GM19324 (cell line): ENCODE data around the gene UBAC2.
"Not testable (repeated sequence)": the region's sequence is repeated elsewhere in the genome, so short reads cannot be mapped to it uniquely, and the experiment has no call there.

Experiments
- ATAC-seq: cut with Tn5 transposase; IDR thresholded peaks from one replicate; pipeline ENCODE4 v1.9.1; 2021; ENCODE audit warnings: mild to moderate bottlenecking, moderate library complexity; ENCODE audit not compliant: unreplicated experiment, low FRiP score

The UBAC2 gene

DNA sequence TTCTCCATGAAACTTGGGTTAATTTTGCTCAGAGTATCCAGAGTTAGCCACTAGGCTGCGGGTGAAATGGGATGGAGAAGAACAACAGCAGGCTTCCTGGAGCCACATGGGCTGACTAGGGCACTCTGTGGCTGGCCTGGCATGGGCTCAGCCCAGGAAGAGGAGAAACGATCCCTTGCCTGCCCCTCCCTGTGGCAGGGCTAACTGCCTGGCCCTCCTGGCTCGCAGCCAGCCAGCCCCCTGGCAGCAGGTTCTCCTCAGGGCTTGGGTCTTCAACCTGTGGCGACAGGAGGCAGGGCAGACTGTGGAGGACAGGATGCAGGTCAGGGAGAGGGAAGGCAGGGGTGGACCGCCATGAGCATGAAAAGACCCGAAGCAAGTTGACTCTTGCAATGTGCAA lies 185.3 kb downstream of the UBAC2 start:
- ATAC-seq: no peak

DNA sequence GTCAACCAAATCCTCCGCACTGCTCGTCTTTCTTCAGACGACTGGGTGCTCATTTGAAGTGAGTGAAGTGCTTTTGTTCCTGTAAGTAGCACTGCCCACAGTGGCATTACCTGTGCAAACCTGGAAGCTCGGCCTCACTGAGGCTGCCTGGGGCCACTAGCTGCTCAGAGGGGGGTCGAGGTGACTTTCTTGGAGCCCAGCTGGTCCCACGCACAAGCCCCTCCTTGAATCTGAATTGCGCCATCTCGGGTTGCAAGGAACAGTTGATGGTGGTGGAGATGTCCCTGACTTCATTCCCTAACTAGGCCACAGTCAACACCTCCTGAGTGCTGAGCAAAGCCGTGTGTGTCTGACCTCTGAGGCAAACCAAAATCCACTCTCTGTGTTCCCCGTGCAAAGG lies 185.8 kb downstream of the UBAC2 start:
- no peak for ATAC-seq

DNA sequence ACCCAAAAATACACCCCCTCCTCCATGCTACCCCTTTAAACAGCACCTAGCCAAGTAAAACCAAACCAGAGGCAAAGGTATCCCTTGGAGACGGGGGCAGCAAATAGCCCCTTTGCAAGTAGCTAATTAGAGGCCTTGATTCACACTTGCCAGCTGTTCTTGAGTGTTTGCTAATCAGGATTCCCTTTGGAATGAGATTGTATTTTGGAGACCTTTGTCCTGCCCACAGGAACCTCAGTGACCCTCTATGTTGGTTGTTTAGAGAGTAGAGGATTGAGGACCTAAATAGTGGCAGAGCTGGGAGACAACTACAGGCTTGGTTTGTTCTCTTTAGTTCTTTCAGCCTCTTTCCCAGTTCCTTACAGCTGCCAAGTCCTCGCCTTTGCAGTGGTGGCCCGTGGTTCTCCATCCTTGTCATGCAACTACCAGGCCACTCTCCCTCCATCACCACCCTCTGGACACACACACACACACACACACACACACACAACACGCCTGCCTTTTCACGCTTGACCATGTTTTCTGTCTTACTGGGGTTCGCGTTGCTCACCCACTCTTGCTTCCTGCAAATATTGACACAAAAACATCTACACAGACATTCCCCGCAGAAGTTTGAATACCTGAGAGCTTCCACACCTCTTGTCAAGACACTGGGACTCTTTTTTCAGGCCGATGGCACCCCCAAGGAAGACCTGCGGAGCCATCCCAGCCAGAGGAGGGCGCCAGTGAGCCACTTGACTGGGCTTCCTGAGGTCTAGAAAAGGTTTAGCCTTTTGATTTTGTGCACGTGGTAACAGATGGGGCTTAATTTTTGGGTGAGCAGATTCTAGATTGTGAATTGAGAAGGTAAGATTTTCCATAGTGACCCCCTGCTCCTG lies 186.5 kb downstream of the UBAC2 start:
- no peak for ATAC-seq

DNA sequence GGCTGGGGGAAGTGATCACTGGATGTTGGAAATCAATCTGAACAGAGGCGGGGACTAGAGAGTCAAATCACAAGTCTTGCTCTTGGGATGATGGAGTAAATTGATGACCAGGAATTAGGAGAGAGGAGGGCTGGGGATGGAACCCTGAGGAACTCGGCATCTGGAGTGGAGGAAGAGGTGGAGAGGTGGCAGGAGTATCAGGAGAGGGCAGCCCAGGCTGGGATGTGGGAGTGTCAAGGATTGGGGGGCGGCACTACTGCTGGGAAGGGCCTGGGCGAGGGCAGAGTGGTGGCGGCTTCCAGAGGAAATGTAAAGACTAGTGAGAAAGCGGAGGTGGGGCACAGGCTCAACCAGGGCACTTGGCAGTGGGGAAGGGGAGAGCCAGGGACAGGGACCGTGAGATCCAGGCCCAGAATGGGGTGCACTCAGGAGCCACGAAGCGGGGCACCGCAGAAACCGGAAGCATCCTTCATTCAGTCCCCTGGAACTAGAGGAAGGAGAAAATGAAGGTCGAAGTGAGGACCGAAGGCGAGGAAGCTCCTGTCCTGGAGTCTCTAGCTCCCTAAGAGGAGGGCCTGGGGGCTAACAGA lies 187.8 kb downstream of the UBAC2 start:
- ATAC-seq: no peak

GRCh38 chr13:99389094-99389493 lies 188.4 kb downstream of the UBAC2 start:
- ATAC-seq: not testable (repeated sequence)

DNA sequence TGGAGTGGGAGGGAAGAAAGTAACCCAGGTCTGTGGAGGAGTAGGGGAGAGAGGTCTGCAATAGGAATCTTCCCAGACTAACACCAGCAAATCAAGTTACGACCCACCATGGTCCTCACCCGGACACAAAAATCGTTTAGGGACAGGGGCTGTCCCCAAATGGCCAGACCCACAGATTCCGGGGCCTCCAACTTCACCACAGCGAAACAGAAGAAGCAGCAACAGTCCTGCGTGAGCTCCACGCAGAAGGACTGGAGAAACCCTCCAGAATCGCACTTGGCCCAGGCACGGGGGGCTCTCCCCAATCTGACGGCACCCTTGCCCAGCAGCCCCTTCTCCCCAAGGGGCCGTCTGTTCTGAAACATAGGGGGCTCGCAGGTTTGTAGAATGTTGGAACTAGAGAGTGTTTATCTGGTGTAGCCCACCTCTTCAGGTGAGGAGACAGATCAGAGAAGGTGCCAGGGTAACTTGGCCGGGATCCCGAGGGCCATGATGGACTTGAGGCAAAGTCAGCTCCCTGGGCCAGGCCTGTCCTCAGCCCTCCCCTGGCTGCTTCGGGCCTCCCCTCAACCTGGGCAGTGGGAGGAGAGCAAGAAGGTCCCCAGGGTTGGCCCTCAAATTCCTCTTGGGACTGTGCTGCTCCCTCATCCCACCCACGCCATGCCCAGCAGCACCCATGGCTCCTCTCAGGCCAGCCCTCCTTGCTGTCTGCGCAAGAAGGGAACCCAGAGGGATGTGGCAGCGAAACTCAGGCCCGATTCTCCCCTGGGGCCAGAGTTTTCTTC lies 189.1 kb downstream of the UBAC2 start:
- ATAC-seq: no peak

DNA sequence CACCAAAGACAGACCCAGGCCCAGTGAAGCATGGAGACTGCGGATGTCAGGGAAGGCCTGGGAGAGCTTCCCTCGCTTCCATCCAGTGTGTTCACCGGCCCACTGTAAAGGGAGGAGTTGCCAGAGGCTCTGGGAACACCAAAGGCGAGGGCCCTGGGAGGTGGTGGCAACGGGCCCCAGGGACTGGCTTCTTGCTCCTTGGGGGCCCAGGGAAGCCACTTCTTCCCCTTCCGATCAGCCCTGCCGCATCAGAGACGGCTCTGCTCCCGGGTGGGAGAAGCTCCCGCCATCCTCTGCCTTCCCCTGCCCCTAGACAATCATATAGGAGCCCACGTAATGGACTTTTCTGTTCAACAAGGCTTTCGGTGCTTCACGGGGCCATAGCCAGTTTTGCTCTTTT lies 189.9 kb downstream of the UBAC2 start:
- no peak for ATAC-seq

DNA sequence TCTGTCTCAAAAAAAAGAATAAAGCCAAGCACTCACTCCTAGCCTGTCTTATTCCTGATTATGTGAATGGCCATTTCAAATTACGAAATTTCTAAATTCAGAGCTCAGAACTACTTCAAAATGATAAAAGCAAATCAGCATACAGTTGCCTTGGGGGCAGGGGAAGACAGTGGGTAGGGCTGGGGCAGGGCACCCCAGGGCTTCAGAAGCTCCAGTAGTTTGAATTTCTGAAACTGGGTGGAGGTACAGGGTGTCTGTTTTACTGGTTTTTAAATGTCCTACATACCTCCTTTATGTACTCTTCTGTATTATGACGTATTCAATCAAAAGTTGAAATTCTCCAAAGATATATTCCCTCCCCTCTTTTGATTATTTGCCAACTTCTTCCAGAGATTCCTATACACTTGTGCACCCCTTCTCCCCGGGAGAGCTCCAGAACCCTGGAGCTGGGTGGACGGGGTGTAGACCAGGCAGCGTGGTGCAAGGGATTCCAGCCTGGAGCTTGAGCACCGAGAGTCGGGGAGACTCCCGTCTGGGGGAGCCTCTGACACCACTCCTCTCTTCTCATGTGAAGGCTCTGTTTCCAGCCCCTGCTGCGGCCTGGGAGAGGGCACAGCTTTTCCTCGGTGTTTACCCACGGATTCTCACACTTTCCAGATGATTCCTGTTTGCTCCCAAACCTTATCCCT lies 191.3 kb downstream of the UBAC2 start:
- ATAC-seq: no peak

DNA sequence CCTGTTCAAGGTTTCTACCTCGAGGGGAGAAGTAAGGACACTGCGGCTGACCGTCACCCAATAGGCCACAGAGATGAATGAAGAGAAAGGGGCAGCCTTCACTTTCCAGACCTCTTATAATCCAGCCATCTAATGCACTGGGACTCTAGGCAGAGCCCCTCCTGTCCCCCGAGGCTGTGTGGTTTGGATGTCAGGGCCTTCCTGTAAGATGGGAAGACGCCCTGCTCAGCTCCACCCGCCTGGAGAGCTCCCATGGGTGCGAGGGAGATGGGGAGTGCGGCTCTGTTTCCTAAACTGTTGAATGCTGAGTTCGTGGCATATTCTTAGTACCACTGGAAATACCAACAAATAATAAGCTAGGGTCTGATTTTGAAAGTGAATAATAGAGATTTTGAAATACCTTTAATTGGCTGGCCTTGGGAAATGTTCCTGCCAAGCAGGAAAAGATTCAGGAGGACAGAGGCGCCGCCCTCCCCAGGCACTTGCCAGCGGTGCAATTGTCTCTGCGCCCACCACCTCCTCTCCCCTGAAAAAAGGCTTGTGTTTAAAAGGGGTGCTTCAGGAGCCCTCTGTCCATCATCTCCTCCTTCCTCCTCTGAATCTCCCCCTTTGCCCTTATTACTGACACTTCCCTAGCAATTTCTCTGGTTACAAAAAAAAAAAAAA lies 191.9 kb downstream of the UBAC2 start:
- no peak for ATAC-seq

GRCh38 chr13:99393391-99393790 lies 192.7 kb downstream of the UBAC2 start:
- ATAC-seq: not testable (repeated sequence)

GRCh38 chr13:99393791-99394735 lies 193.4 kb downstream of the UBAC2 start:
- ATAC-seq: no peak

- ATAC-seq: no peak
Observed at GRCh38 chr13:99395436-99395835, 194.8 kb downstream of the UBAC2 start.

DNA sequence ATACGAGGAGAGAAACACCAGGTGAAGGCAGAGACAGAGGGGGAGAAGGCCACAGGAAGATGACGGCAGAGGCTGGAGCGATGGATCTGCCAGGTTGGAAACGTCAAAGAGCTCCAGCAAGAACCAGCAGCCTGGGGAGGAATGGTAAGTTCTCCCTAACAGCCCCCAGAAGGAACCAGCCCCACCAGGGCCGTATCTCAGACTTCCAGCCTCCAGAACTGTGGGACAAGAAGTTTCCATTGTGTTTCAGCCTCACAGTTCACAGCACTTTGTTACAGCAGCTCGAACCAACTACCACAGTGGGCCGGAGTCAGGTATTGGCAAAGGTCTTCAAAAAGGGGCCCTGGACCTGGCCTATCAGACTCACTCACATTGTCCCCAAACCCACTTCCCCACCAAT lies 195.8 kb downstream of the UBAC2 start:
- ATAC-seq: no peak

DNA sequence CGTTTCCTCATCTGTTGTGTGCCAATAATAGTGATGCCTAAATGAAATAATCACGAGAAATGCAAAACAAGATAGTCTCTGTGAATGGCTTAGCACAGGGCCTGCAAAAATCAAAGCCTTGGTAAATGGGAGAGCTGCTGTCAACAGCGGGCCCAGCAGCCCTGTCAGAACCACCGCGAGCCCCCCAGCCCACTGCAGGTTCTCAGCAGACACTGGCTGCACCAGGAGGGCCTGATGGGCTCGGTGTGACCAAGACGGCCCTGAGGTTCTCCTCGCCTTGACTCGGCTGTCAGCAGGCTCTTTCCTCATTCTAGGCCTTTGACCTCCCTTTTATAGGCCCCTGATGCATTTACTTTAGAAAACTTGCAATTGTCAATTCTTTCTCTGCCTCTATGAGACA lies 197.4 kb downstream of the UBAC2 start:
- no peak for ATAC-seq

- no peak for ATAC-seq
Observed at GRCh38 chr13:99398916-99399622, 198.4 kb downstream of the UBAC2 start.

- no peak for ATAC-seq
Observed at GRCh38 chr13:99399623-99399974, 198.9 kb downstream of the UBAC2 start.

- no peak for ATAC-seq
Observed at GRCh38 chr13:99403458-99403971, 202.9 kb downstream of the UBAC2 start.

GRCh38 chr13:99404005-99404755 lies 203.5 kb downstream of the UBAC2 start:
- no peak for ATAC-seq
